Muscle of back (tissue), 13 donors: ENCODE results near the gene NAA11. TPM values are rescaled to one million over a fixed set of nuclear protein-coding genes. Genes with fewer than 3 reads are reported as not detected.
A peak's percentile ranks its signal among the peaks of the same experiment; 100 is the strongest.

ENCODE experiments used
- DNase-seq, 3 donors: peaks; one replicate each; pipeline versions ENCODE4 v3.0.0 to v3.0.0-alpha.2; 2013
- long read RNA-seq, 9 donors: transcript quantifications; one replicate each; lab custom pipeline, GENCODE V29; 2026
- polyA plus RNA-seq, 10 donors: library from polyadenylated mRNA; unstranded; fragments of 120-200 nt; gene quantifications; one replicate each; pipeline ENCODE4 v1.2.1, GENCODE V29; 2013; ENCODE audit not compliant: insufficient read length in 10 of 10

Gene NAA11
- polyA plus RNA-seq, result under 1 TPM; 0.24 to 0.64 (median 0.34) TPM
- long read RNA-seq, donor 1, partial matches to known transcripts, result 0 of 22 reads
- long read RNA-seq, donor 1, other reads (novel, unspliced or antisense), result 22 of 22 reads
- long read RNA-seq, donor 2, partial matches to known transcripts, result 5 of 5 reads
- long read RNA-seq, donor 2, other reads (novel, unspliced or antisense), result 0 of 5 reads
- long read RNA-seq, donor 3, result 0 reads
- long read RNA-seq, donor 4, partial matches to known transcripts, result 0 of 9 reads
- long read RNA-seq, donor 4, other reads (novel, unspliced or antisense), result 9 of 9 reads
- long read RNA-seq, donor 5, result 0 reads
- long read RNA-seq, donor 6, result 0 reads
- long read RNA-seq, donor 7, partial matches to known transcripts, result 0 of 9 reads
- long read RNA-seq, donor 7, other reads (novel, unspliced or antisense), result 9 of 9 reads
- long read RNA-seq, donor 8, result 0 reads
- long read RNA-seq, donor 9, result 0 reads

- DNase-seq, result no peak
These were observed at the start of gene NAA11 for GRCh38 chr4:79325864-79326328. NAA11 (minus strand) TSS chr4:79326061; CDS start chr4:79325877, 184 bp downstream.

- no peak for DNase-seq
These were observed 44.2 kb upstream of the NAA11 start for GRCh38 chr4:79370026-79370425.

- DNase-seq, result no peak
These were observed 41.2 kb upstream of the NAA11 start for GRCh38 chr4:79367096-79367495.

DNA sequence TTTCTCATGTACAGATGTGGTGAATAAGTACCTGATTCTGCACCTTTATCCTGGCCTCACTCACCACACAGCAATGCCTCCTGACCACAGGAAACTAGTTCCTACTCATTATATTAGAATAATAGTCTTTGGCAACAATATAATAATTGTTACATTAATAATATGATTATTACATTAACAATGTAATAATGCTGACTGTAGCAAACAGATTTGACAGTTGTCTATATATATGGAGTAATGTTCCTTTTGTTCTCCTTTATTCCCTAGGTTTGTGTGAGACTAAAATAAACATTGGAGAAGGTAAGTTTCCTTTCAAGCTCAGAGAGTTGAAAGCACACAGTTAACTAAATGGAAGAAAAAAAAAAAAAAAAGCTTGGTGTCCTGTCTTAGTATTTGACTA lies 40.6 kb upstream of the NAA11 start:
- no peak for DNase-seq

- DNase-seq, result no peak
These were observed 38.2 kb upstream of the NAA11 start for GRCh38 chr4:79364061-79364460.

DNA sequence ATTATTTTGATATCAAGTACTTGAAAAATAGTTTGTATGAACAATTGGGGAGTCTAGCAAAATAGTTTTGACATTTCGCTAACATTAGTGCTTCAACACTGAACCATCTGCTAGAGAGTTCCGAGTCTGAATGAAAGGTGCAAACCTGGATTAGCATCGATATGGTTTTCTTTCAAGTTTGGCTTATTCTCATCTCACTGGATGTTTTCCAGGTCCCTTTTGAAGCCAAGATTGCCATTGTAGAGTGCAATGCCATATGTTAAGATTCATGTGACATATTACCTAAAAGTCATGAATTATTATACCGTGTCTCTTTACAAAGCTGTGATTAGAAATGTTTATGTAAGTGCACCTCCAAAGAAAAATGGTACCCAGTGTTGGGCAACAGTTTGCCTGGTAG lies 36.8 kb upstream of the NAA11 start:
- DNase-seq, result no peak

- DNase-seq, result no peak
These were observed 34.1 kb upstream of the NAA11 start for GRCh38 chr4:79360006-79360405.

GRCh38 chr4:79358438-79358837 lies 32.6 kb upstream of the NAA11 start:
- DNase-seq, result no peak

- DNase-seq, result peak in 1 of 3 donors; percentile 16
These were observed 31.5 kb upstream of the NAA11 start for GRCh38 chr4:79357365-79357764.

- no peak for DNase-seq
These were observed 27.2 kb upstream of the NAA11 start for GRCh38 chr4:79353075-79353474.

- no peak for DNase-seq
These were observed 22.5 kb upstream of the NAA11 start for GRCh38 chr4:79348405-79348804.

GRCh38 chr4:79341893-79342653 lies 16.2 kb upstream of the NAA11 start:
- no peak for DNase-seq

DNA sequence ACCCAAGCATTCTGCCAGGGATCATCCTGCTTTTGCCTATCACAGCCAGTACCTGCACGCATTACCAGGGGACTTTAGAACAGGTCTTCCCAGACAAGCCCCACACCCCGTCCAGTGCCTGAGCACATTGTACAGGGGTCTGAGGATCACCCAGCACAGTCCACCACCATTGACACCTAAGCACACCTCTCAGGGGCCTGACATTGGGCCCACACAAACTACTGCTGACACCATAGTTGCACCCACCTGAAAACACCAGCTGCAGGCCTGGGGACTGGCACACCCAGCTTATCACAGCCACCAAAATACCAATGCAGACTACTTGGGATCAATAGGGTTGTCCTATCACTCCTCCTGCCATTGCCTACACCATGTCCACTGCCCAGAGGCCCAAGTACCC lies 14.7 kb upstream of the NAA11 start:
- DNase-seq, result no peak

- no peak for DNase-seq
These were observed 12.3 kb upstream of the NAA11 start for GRCh38 chr4:79338148-79338547.

GRCh38 chr4:79334783-79335182 lies 8.9 kb upstream of the NAA11 start:
- no peak for DNase-seq

GRCh38 chr4:79334341-79334740 lies 8.5 kb upstream of the NAA11 start:
- DNase-seq, result no peak

GRCh38 chr4:79331126-79331876 lies 5.4 kb upstream of the NAA11 start:
- peak in 1 of 3 donors; percentile 10 for DNase-seq

GRCh38 chr4:79330720-79331119 lies 4.9 kb upstream of the NAA11 start:
- DNase-seq, result no peak

GRCh38 chr4:79325436-79325835 lies 425 bp downstream of the NAA11 start:
- no peak for DNase-seq

DNA sequence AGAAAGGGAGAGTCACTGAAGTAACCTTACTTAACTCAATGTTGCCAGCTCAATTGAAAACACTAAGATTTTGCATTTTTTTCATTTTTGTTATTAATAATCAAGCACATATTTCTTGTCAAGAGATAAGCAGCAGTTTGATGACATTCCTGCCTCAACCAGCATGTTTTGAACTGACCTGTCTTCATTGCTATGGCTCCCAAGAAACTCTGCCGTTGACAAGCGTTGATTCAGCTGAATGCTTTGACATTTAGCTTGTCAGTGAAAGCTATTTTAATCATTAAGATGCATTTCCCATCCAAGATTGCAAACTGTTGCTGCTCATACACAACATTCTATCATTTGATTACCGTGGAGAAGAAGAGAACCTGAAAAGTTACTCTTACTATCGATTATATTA lies 5.9 kb downstream of the NAA11 start:
- DNase-seq, result no peak

GRCh38 chr4:79317711-79318110 lies 8.2 kb downstream of the NAA11 start:
- DNase-seq, result no peak

DNA sequence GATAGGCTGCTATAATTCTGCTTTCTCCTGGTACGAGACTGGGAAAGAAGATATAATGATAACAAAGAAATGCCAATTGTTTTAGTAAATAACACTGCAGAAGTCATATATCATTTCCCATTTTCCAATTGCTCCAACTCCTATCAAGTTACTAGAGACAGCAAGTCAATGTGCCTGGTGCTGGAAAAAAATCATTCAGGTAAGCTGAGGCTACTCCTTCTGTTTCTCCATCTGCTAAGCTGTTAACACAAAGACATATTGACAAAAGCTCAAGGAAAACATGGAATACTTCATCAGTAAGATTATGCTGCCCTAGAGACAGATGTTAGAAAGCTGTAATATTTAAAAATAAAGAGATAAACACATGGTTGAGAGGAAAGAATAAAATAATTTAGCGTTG lies 10.0 kb downstream of the NAA11 start:
- no peak for DNase-seq
